AG04449 (cell line): ENCODE data around the gene KCNN3.

Experiments
- CTCF ChIA-PET: fragments of 350-600 bp; formaldehyde crosslinking; extraction: SDS; loops from one replicate; lab custom pipeline; 2021; ENCODE audit warnings: antibody characterized with exemption; lab: Yijun Ruan, JAX
- POLR2A ChIA-PET: fragments of 400-600, 350-600 bp; formaldehyde crosslinking; extraction: SDS; loops from one replicate; lab custom pipeline; 2020; ENCODE audit warnings: antibody characterized with exemption, inconsistent platforms; lab: Yijun Ruan, JAX
- DNase-seq: peaks from one replicate; pipeline ENCODE4 v3.0.0-alpha.2; 2010; ENCODE audit warnings: low read depth, low spot score
- H3K4me3 ChIP-seq: 2 replicates; pipeline ENCODE4 v1.5.1; 2011; ENCODE audit warnings: low read depth, mild to moderate bottlenecking, control low read depth, low read length
- CTCF ChIP-seq: IDR thresholded peaks from one replicate; pipeline ENCODE4 v1.5.1; 2011; ENCODE audit warnings: mild to moderate bottlenecking, moderate library complexity, low read length, control low read depth, inconsistent platforms; ENCODE audit not compliant: insufficient read depth; ENCODE audit errors: missing control alignments

Gene KCNN3

GRCh38 chr1:154712166-154712810 lies 157.8 kb downstream of the KCNN3 start:
- POLR2A ChIA-PET, result no interaction called here
- H3K4me3 ChIP-seq, result no peak overlapping the region
- no peak for DNase-seq
- TF ChIP-seq CTCF, result no peak
- CTCF ChIA-PET, result no interaction called here

- no peak for TF ChIP-seq CTCF
- ChIA-PET CTCF (no interaction called here), POLR2A (no interaction called here)
- no peak overlapping the region for H3K4me3 ChIP-seq
- DNase-seq, result no peak
Observed at GRCh38 chr1:154711416-154711815, 158.7 kb downstream of the KCNN3 start.

- ChIA-PET POLR2A (no interaction called here), CTCF (no interaction called here)
- no peak for DNase-seq
- no peak overlapping the region for H3K4me3 ChIP-seq
- no peak for TF ChIP-seq CTCF
Observed at GRCh38 chr1:154710106-154710505, 160.0 kb downstream of the KCNN3 start.

- no peak overlapping the region for H3K4me3 ChIP-seq
- POLR2A ChIA-PET, result no interaction called here
- CTCF ChIA-PET, result no interaction called here
- TF ChIP-seq CTCF, result no peak
- DNase-seq, result no peak
Observed at GRCh38 chr1:154707901-154708463, 162.1 kb downstream of the KCNN3 start.

- ChIA-PET POLR2A (no interaction called here), CTCF (no interaction called here)
- no peak for TF ChIP-seq CTCF
- H3K4me3 ChIP-seq, result no peak overlapping the region
- no peak for DNase-seq
Observed at GRCh38 chr1:154706851-154707250, 163.2 kb downstream of the KCNN3 start.

- TF ChIP-seq CTCF, result no peak
- POLR2A ChIA-PET, result no interaction called here
- H3K4me3 ChIP-seq, result no peak overlapping the region
- CTCF ChIA-PET, result no interaction called here
- DNase-seq, result no peak
Observed at GRCh38 chr1:154705544-154705943, 164.5 kb downstream of the KCNN3 start.
